CD4-positive, alpha-beta T cell treated with Interleukin-17A for 4 hours (primary cell): ENCODE data around the gene ALB.
"Not testable (repeated sequence)": the region's sequence is repeated elsewhere in the genome, so short reads cannot be mapped to it uniquely, and the experiment has no call there.

ENCODE experiments used
- DNase-seq: peaks from one replicate; pipeline ENCODE4 v3.0.0-alpha.2; 2020; ENCODE audit warnings: mixed read lengths

Gene ALB

GRCh38 chr4:73404042-73404441, at the start of gene ALB:
Gene ALB (plus strand): TSS chr4:73404287. CDS start chr4:73404328, 41 bp downstream.
- no peak for DNase-seq

GRCh38 chr4:73357174-73357573, 46.9 kb upstream of the ALB start:
- not testable (repeated sequence) for DNase-seq

GRCh38 chr4:73369506-73370199, 34.4 kb upstream of the ALB start:
- DNase-seq = not testable (repeated sequence)

DNA sequence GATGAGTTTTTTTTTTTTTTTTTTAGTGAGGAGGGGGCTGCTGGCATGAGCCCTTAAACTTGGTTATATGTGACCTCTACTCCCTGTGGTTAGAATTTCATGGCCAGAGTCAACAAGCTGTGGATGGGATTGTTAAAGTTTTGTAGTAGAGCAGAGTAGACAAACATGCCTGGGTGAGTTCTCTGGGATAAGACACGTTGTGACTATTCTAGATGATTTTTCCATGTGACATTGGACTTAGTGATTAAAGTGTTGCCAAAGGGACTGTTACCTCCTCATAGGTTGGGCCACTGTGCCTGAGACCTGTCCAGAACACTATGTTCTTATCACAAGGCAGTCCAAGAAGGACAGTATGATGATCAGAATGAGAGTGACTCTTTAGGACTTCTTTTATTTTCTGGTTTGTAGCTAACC, 28.8 kb upstream of the ALB start:
- no peak for DNase-seq

- DNase-seq = no peak
These were observed 27.8 kb upstream of the ALB start for GRCh38 chr4:73376251-73376650.

DNA sequence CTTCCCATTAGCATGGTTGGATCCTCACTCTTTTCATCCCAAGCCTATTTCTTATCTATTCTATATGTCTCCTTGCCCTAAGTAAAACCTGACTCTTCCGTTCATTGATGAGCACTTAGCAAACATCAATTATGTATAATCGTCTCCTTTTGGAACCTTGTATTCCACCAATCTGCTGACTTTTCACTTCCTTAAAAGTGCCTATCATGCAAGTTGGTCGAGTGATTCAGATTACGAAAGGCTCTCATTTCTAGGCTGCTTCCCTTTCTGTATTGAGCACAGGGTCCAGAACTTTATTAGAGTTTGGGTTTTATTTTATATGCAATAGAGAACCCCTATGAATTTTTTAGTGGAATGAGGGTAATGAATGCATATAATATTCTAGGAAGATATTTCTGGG, 27.1 kb upstream of the ALB start:
- DNase-seq = no peak

- no peak for DNase-seq
These were observed 25.2 kb upstream of the ALB start for GRCh38 chr4:73378887-73379286.

DNA sequence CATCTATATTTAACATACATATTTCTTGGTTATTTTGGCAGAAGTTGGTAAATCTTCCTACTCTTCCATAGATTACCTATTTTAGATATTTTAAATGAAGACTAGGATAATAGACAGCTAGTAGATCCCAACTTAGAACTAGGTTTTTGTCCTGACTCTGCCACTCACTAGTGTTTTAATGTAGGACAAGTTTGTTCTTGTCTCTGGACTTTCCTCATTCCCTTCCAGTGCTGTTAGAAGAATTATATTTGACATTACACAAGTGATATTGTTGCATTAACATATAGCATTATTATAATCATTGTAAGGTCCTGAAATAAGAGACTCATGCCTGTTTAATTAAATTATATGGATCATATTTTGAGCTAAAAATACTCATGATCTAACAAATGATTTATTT, 24.1 kb upstream of the ALB start:
- no peak for DNase-seq

DNA sequence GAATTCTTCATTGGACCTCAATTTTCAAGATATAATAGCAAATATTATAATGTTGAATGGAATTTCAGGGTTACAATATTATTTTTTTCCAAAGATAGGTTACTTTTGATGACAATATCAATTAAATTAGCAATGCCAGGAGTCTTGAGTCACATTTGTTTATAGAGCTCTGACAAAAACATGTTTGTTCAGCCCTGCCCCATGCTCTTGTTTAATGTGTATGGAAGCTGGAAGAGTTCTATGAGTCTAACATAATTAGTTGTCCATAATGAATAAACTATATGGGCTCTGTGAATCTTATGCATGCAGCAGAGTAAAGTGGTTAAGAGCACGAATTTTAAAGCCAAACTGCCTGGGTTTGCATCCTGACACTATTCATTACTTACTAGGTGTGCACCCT, 22.9 kb upstream of the ALB start:
- no peak for DNase-seq

DNA sequence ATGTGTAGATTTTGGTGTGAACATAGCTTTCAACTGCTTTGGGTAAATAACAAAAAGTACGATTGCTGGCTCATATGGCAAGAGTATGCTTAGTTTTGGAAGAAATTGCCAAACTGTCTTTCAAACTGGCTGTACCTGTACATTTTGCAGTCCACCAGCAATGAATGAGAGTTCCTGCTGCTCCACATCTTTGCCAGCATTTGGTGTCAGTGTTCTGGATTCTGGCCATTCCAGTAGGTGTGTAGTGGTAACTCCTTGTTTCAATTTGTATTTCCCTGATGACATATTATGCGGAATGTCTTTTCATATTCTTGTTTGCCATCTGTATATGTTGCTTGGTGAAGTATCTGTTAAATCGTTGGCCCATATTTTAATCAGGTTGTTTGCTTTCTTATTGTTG, 20.6 kb upstream of the ALB start:
- DNase-seq = no peak

GRCh38 chr4:73387552-73387951, 16.5 kb upstream of the ALB start:
- no peak for DNase-seq

GRCh38 chr4:73388887-73389286, 15.2 kb upstream of the ALB start:
- DNase-seq = no peak

- DNase-seq = not testable (repeated sequence)
These were observed 14.4 kb upstream of the ALB start for GRCh38 chr4:73389663-73390062.

DNA sequence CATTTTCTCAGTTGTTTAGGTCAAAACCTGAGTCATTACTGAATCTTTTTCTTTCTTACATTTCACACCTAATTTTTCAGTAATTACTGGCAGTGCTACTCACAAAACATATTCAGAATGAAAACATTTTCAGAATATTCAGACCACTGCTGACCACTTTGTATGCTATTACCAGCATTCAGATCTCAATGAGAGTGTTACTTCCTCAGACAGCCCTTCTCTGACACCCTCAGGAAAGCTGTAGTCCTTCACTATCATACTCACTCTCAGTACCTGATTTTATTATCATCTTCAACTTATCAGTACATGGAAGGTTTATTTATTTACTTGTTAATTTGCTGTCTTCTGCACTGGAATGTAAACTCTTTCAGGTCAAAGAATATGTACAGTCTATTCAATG, 12.3 kb upstream of the ALB start:
- DNase-seq = no peak

GRCh38 chr4:73392936-73393335, 11.2 kb upstream of the ALB start:
- DNase-seq = no peak

- no peak for DNase-seq
These were observed 7.8 kb upstream of the ALB start for GRCh38 chr4:73396304-73396703.

DNA sequence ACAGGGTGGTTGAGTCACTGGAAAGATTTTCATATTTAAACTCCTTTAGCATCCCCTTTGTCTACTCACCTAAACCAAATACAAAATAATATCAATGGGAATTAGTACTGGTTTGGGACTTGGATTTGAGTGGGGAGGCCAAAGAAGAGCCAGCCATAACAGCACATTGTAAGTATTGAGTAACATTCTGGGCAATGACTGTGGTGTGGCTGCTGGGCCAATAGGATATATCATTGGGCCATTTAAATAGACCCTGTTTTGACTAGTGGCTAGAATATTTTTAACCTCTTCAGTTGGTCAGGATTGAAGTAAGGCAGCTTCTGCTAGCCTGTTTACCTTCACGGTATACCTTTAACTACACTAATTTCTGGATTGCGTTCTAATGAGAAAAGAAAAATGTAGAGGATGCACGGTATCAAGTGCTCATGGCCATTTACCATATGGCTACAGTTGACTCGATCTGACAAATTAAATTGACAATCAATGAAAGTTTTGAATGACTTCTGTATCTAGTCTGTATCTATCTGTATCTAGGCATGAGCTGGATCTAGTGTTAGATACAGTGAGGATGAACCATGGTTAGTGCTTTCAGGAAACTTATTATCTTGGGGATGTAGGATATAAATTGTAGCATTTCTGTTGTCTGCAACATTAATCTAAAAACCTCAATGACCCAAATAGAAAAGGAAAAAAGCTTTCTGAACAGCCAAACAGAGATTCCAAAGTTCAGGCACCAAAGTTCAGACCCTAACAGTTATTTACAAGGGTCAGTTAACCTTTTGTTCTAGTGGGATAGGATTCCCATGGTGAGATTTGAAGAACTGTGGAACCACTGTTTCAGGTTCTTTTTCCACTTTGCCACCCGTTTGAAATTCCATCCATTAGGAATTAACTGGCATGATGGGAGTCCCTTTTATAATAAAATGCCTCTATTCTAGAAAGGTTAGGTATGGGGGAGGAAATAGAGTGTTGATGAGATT, 6.8 kb upstream of the ALB start:
- DNase-seq = no peak

DNA sequence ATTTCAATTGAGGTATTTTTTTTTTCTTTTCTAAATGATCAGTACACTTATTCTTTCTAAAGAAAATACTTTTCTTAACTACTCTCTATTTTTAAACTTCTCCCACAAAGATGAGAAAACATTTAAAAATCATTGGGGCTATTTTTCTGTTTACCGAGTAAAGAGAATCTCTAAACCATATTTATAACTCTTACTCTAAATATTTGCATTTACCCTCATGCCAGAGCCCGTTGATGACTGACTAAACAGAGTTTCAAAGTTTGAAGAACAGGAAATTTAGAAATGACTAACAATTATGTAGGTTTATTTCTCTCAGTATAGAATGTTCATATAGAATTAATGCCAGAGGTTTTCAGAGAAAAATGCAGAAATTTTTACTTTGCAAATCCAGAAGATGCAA, 2.7 kb upstream of the ALB start:
- no peak for DNase-seq

DNA sequence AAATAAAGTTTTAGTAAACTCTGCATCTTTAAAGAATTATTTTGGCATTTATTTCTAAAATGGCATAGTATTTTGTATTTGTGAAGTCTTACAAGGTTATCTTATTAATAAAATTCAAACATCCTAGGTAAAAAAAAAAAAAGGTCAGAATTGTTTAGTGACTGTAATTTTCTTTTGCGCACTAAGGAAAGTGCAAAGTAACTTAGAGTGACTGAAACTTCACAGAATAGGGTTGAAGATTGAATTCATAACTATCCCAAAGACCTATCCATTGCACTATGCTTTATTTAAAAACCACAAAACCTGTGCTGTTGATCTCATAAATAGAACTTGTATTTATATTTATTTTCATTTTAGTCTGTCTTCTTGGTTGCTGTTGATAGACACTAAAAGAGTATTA, 370 bp downstream of the ALB start:
- no peak for DNase-seq

- DNase-seq = no peak
These were observed 1.1 kb downstream of the ALB start for GRCh38 chr4:73405138-73405537.

- DNase-seq = no peak
These were observed 2.4 kb downstream of the ALB start for GRCh38 chr4:73406548-73406875.

DNA sequence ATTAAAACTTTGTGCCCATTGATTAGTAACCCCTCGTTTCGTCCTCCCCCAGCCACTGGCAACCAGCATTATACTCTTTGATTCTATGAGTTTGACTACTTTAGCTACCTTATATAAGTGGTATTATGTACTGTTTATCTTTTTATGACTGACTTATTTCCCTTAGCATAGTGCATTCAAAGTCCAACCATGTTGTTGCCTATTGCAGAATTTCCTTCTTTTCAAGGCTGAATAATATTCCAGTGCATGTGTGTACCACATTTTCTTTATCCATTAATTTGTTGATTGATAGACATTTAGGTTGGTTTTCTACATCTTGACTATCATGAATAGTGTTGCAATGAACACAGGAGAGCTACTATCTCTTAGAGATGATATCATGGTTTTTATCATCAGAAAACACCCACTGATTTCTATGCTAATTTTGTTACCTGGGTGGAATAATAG, 3.2 kb downstream of the ALB start:
- no peak for DNase-seq

DNA sequence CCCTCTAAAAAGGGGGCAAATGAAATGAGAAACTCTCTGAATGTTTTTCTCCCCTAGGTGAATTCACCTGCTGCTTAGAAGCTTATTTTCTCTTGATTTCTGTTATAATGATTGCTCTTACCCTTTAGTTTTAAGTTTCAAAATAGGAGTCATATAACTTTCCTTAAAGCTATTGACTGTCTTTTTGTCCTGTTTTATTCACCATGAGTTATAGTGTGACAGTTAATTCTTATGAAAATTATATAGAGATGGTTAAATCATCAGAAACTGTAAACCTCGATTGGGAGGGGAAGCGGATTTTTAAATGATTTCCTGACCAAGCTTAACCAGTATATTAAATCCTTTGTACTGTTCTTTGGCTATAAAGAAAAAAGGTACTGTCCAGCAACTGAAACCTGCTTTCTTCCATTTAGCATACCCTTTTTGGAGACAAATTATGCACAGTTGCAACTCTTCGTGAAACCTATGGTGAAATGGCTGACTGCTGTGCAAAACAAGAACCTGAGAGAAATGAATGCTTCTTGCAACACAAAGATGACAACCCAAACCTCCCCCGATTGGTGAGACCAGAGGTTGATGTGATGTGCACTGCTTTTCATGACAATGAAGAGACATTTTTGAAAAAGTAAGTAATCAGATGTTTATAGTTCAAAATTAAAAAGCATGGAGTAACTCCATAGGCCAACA, 4.2 kb downstream of the ALB start:
- DNase-seq = no peak
